NCI-H2081 (cell line): ENCODE results near the gene AGAP1.
A peak's percentile ranks its signal among the peaks of the same experiment; 100 is the strongest.

Experiments used
- DNase-seq, 2 experiments: peaks; one replicate each; lab custom pipeline; 2025; lab: John Stamatoyannopoulos, UW

The AGAP1 gene

GRCh38 chr2:236162031-236162845 lies 668.4 kb downstream of the AGAP1 start:
- no peak for DNase-seq

- DNase-seq, result no peak
Measured at GRCh38 chr2:236162882-236163470, 669.1 kb downstream of the AGAP1 start.

GRCh38 chr2:236163471-236164200 lies 669.8 kb downstream of the AGAP1 start:
- DNase-seq, result no peak

- DNase-seq, result peak in 1 of 2 experiments; percentile 12
Measured at GRCh38 chr2:236164201-236164924, 670.5 kb downstream of the AGAP1 start.

GRCh38 chr2:236164925-236165841 lies 671.3 kb downstream of the AGAP1 start:
- DNase-seq, result no peak

GRCh38 chr2:236165842-236166795 lies 672.3 kb downstream of the AGAP1 start:
- DNase-seq, result no peak

GRCh38 chr2:236166796-236167296 lies 673.0 kb downstream of the AGAP1 start:
- no peak for DNase-seq

GRCh38 chr2:236167297-236168109 lies 673.7 kb downstream of the AGAP1 start:
- peak; percentile 22 to 38 for DNase-seq

- peak; percentile 57 to 71 for DNase-seq
Measured at GRCh38 chr2:236168110-236169080, 674.6 kb downstream of the AGAP1 start, which contains the start of gene GBX2. Gene GBX2, minus strand, starts transcription at chr2:236168386. Its CDS starts 415 bp downstream, at chr2:236167971.

GRCh38 chr2:236169151-236169721 lies 675.4 kb downstream of the AGAP1 start:
- peak; percentile 17 to 45 for DNase-seq

- no peak for DNase-seq
Measured at GRCh38 chr2:236169741-236170589, 676.1 kb downstream of the AGAP1 start.

GRCh38 chr2:236170590-236171165 lies 676.8 kb downstream of the AGAP1 start:
- no peak for DNase-seq

GRCh38 chr2:236171181-236171679 lies 677.4 kb downstream of the AGAP1 start:
- DNase-seq, result no peak

GRCh38 chr2:236171680-236172254 lies 677.9 kb downstream of the AGAP1 start:
- DNase-seq, result no peak
